H9 (cell line): Measurements from ENCODE around the gene WBP2. TPM values are rescaled to one million over a fixed set of nuclear protein-coding genes. Genes with fewer than 3 reads are reported as not detected.

ENCODE experiments used
- DNase-seq: peaks from one replicate; pipeline ENCODE4 v3.0.0-alpha.2; 2017
- H2AFZ ChIP-seq: one replicate; pipeline ENCODE4 v1.6.1; 2013; ENCODE audit warnings: mild to moderate bottlenecking, low read length, control low read depth, moderate library complexity
- H2AK5ac ChIP-seq: 2 replicates; pipeline ENCODE4 v1.6.1; 2013; ENCODE audit warnings: low read length, control low read depth, mixed read lengths; ENCODE audit not compliant: insufficient read length
- H2BK120ac ChIP-seq: one replicate; pipeline ENCODE4 v1.6.1; 2013; ENCODE audit warnings: low read depth, mild to moderate bottlenecking, low read length, control low read depth, inconsistent platforms; ENCODE audit not compliant: poor library complexity, severe bottlenecking
- H2BK12ac ChIP-seq: 2 replicates; pipeline ENCODE4 v1.6.1; 2013; ENCODE audit warnings: low read length, control low read depth, mixed read lengths, low read depth; ENCODE audit not compliant: insufficient read length
- H2BK15ac ChIP-seq: 2 replicates; pipeline ENCODE4 v1.6.1; 2013; ENCODE audit warnings: low read depth, low read length, control low read depth
- H2BK20ac ChIP-seq: one replicate; pipeline ENCODE4 v1.6.1; 2013; ENCODE audit warnings: low read depth, mild to moderate bottlenecking, low read length, control low read depth, inconsistent platforms; ENCODE audit not compliant: poor library complexity, severe bottlenecking
- H2BK5ac ChIP-seq: 2 replicates; pipeline ENCODE4 v1.6.1; 2013; ENCODE audit warnings: low read length, control low read depth, mixed read lengths; ENCODE audit not compliant: insufficient read length
- H3K14ac ChIP-seq: 2 replicates; pipeline ENCODE4 v1.6.1; 2013; ENCODE audit warnings: low read length, control low read depth; ENCODE audit not compliant: insufficient read depth
- H3K18ac ChIP-seq: 2 replicates; pipeline ENCODE4 v1.6.1; 2013; ENCODE audit warnings: low read depth, mild to moderate bottlenecking, mixed read lengths, low read length, control low read depth; ENCODE audit not compliant: insufficient read length
- H3K23ac ChIP-seq: 2 replicates; pipeline ENCODE4 v1.6.1; 2013; ENCODE audit warnings: low read length, control low read depth, mixed read lengths, low read depth; ENCODE audit not compliant: insufficient read length
- H3K23me2 ChIP-seq: 2 replicates; pipeline ENCODE4 v1.6.1; 2013; ENCODE audit warnings: low read depth, mild to moderate bottlenecking, mixed read lengths, low read length, control low read depth; ENCODE audit not compliant: insufficient read length, poor library complexity, severe bottlenecking
- H3K27ac ChIP-seq: 2 replicates; pipeline ENCODE4 v1.5.1; 2013; ENCODE audit warnings: low read length, control low read depth, mixed read lengths, low read depth; ENCODE audit not compliant: insufficient read length
- H3K27me3 ChIP-seq: 2 replicates; pipeline ENCODE4 v1.6.1; 2013; ENCODE audit warnings: low read length, control low read depth, inconsistent platforms; ENCODE audit not compliant: insufficient read depth
- H3K4ac ChIP-seq: 2 replicates; pipeline ENCODE4 v1.6.1; 2013; ENCODE audit warnings: low read depth, mild to moderate bottlenecking, control low read depth, inconsistent platforms, low read length, moderate library complexity
- H3K4me1 ChIP-seq: 2 replicates; pipeline ENCODE4 v1.6.1; 2013; ENCODE audit warnings: low read length, control low read depth, inconsistent platforms; ENCODE audit not compliant: insufficient read depth
- H3K4me2 ChIP-seq: 2 replicates; pipeline ENCODE4 v1.6.1; 2013; ENCODE audit warnings: low read length, control low read depth, mixed read lengths; ENCODE audit not compliant: insufficient read length, insufficient read depth
- H3K56ac ChIP-seq: 2 replicates; pipeline ENCODE4 v1.6.1; 2013; ENCODE audit warnings: low read depth, mild to moderate bottlenecking, mixed read lengths, low read length, control low read depth; ENCODE audit not compliant: insufficient read length
- H3K79me1 ChIP-seq: 2 replicates; pipeline ENCODE4 v1.6.1; 2013; ENCODE audit warnings: low read depth, mild to moderate bottlenecking, moderate library complexity, low read length, control low read depth, inconsistent platforms; ENCODE audit not compliant: insufficient read depth, poor library complexity, severe bottlenecking
- H3K79me2 ChIP-seq: 2 replicates; pipeline ENCODE4 v1.6.1; 2013; ENCODE audit warnings: low read length, control low read depth, inconsistent platforms; ENCODE audit not compliant: insufficient read depth
- H3K9ac ChIP-seq: 2 replicates; pipeline ENCODE4 v1.6.1; 2013; ENCODE audit warnings: low read length, control low read depth, mixed read lengths; ENCODE audit not compliant: insufficient read length; ENCODE audit errors: extremely low read depth
- H3K9me3 ChIP-seq: one replicate; pipeline ENCODE4 v1.6.1; 2013; ENCODE audit warnings: low read depth, low read length, inconsistent platforms; ENCODE audit not compliant: control insufficient read depth
- H3T11ph ChIP-seq: one replicate; pipeline ENCODE4 v1.6.1; 2013; ENCODE audit warnings: mild to moderate bottlenecking, low read length, control low read depth, inconsistent platforms
- H4K20me1 ChIP-seq: one replicate; pipeline ENCODE4 v1.6.1; 2013; ENCODE audit not compliant: control insufficient read depth, insufficient read length, insufficient read depth
- H4K5ac ChIP-seq: 2 replicates; pipeline ENCODE4 v1.6.1; 2013; ENCODE audit warnings: low read depth, mild to moderate bottlenecking, mixed read lengths, low read length, control low read depth; ENCODE audit not compliant: insufficient read length
- H4K8ac ChIP-seq: replicated peaks from 2 replicates; pipeline ENCODE4 v1.6.1; 2013; ENCODE audit warnings: low read length, control low read depth, mixed read lengths, low read depth; ENCODE audit not compliant: insufficient read length
- H4K91ac ChIP-seq: 2 replicates; pipeline ENCODE4 v1.6.1; 2013; ENCODE audit warnings: low read depth, mild to moderate bottlenecking, moderate library complexity, mixed read lengths, low read length, control low read depth; ENCODE audit not compliant: insufficient read length
- H3K27ac Mint-ChIP-seq, 3 experiments: 2 replicates in 2 of 3; 3 replicates in 1 of 3; pipeline ENCODE4 v1.8.0; 2020 to 2021; ENCODE audit warnings: mixed read lengths in 3 of 3, mild to moderate bottlenecking in 1 of 3, moderate library complexity in 1 of 3
- H3K27me3 Mint-ChIP-seq: 2 replicates; pipeline ENCODE4 v1.8.0; 2021; ENCODE audit warnings: low read depth, mild to moderate bottlenecking, moderate library complexity, mixed read lengths
- H3K36me3 Mint-ChIP-seq, 3 experiments: 2 replicates in 2 of 3; 3 replicates in 1 of 3; pipeline ENCODE4 v1.8.0; 2020 to 2021; ENCODE audit warnings: low read depth in 3 of 3, mixed read lengths in 3 of 3; ENCODE audit not compliant: insufficient read depth in 1 of 3
- H3K4me1 Mint-ChIP-seq, 2 experiments: 2 replicates each; pipeline ENCODE4 v1.8.0; 2020; ENCODE audit warnings: mixed read lengths in 2 of 2
- H3K4me3 Mint-ChIP-seq, 2 experiments: 2 replicates in 1 of 2; 3 replicates in 1 of 2; pipeline ENCODE4 v1.8.0; 2020 to 2021; ENCODE audit warnings: mild to moderate bottlenecking in 2 of 2, mixed read lengths in 2 of 2, moderate library complexity in 1 of 2
- H3K9me3 Mint-ChIP-seq, 2 experiments: 2 replicates in 1 of 2; 3 replicates in 1 of 2; pipeline ENCODE4 v1.8.0; 2020; ENCODE audit warnings: mild to moderate bottlenecking in 2 of 2, mixed read lengths in 2 of 2, moderate library complexity in 1 of 2
- WGBS: extraction: QIAGEN DNeasy Blood & Tissue Kit; methylation state at CpG from one replicate; pipeline ENCODE4 v1.1.7; 2013; ENCODE audit warnings: missing lambda C conversion rate, low lambda C conversion rate, mixed read lengths; ENCODE audit not compliant: insufficient read length; ENCODE audit errors: extremely low coverage; 5-methylcytosine and 5-hydroxymethylcytosine counted together
- total RNA-seq: library from RNA; stranded (reverse); gene quantifications from 2 replicates; pipeline ENCODE4 v1.2.1, GENCODE V29; 2021
- TF ChIP-seq, protein P1 (sequence below): fragments of 200-600 bp; sonication (generic); conservative IDR thresholded peaks from 3 replicates; pipeline ENCODE4 v1.8.0; 2021; ENCODE audit warnings: antibody characterized with exemption, mild to moderate bottlenecking

Gene WBP2
- total RNA-seq, 1 experiment from 2014 or later: 63.2 TPM

DNA sequence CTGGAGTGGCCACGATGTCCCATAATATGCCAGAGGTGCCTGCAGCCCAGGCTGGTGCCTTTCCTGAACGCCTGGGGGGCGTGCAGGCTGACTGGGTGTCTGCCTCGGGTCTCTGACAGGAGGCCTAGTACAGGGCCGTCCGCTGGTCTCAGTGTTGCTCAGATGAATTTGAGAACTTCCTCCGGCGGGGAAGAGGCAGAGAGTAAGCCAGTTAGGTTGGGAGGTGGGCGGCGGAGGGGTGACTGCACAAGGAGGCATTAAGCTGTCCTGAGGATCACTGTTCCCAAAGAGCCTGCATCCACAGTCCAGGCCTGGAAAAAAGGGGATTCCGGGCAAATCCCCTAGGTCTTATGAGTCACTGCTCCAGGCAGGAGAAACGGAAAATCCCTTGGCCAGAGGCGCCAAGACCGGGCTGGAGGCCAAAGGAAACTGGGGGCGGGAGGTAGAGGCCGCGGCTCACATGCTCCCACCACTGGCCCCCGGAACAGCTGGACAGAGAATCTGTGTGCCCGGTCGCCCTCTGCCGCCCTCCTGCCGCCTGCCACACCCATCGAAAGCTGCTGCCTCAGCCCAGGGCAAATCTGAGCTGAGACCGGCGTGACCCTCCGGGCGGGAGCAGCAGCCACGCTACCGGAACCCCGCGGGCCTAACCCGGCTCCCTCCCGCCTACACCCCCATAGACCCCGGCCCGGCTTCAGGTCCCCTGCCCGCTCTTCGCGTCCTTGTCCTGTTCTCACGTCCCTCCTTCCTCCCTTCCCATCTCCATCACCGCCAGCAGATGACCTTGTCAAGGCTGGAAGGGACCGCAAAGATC, 22.0 kb upstream of the WBP2 start:
- Histone ChIP-seq H3K4me2 (peak overlapping the region; percentile 61), H3K79me2 (no peaks in the 10 kb centered on the region), H2AFZ (no peak overlapping the region), H3T11ph (no peak overlapping the region), H2BK20ac (no peak overlapping the region), H3K4me1 (peaks cover 3% of the 10 kb centered on the region; the same call in 1 of the 2 replicates), H4K91ac (no peak overlapping the region), H3K23ac (no peak overlapping the region), H3K79me1 (no peaks in the 10 kb centered on the region), H2BK12ac (no peak overlapping the region), H3K56ac (no peak overlapping the region), H2BK15ac (no peak overlapping the region), H3K27ac (no peak overlapping the region), H3K27me3 (peaks cover 3% of the 10 kb centered on the region; the same call in 1 of the 2 replicates), H2AK5ac (no peak overlapping the region), H3K9ac (no peak overlapping the region), H4K20me1 (no peaks in the 10 kb centered on the region), H2BK5ac (no peak overlapping the region), H3K23me2 (peaks cover 8% of the 10 kb centered on the region), H3K18ac (no peak overlapping the region), H3K4ac (no peak overlapping the region), H2BK120ac (no peak overlapping the region), H3K14ac (peak overlapping the region; percentile 37), H4K8ac (no peak overlapping the region), H4K5ac (no peak overlapping the region), H3K9me3 (no peaks in the 10 kb centered on the region)
- TF ChIP-seq, protein P1, sequence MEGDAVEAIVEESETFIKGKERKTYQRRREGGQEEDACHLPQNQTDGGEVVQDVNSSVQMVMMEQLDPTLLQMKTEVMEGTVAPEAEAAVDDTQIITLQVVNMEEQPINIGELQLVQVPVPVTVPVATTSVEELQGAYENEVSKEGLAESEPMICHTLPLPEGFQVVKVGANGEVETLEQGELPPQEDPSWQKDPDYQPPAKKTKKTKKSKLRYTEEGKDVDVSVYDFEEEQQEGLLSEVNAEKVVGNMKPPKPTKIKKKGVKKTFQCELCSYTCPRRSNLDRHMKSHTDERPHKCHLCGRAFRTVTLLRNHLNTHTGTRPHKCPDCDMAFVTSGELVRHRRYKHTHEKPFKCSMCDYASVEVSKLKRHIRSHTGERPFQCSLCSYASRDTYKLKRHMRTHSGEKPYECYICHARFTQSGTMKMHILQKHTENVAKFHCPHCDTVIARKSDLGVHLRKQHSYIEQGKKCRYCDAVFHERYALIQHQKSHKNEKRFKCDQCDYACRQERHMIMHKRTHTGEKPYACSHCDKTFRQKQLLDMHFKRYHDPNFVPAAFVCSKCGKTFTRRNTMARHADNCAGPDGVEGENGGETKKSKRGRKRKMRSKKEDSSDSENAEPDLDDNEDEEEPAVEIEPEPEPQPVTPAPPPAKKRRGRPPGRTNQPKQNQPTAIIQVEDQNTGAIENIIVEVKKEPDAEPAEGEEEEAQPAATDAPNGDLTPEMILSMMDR: no peak
- Mint-ChIP-seq H3K27me3 (peaks cover 49% of the 10 kb centered on the region), H3K4me3 (peak overlapping the region; percentile 64 to 82), H3K36me3 (no peaks in the 10 kb centered on the region; a peak in 2 of 7 replicates), H3K9me3 (no peaks in the 10 kb centered on the region; a peak in 1 of 5 replicates), H3K27ac (no peak overlapping the region), H3K4me1 (peaks cover 18 to 22% of the 10 kb centered on the region in 2 experiments)
- WGBS: no CpG with 5 or more reads among the region's 41 CpGs
- peak; percentile 68 for DNase-seq
